WTC11 (cell line): Measurements from ENCODE around the gene LRRC27. TPM values are rescaled to one million over a fixed set of nuclear protein-coding genes. Genes with fewer than 3 reads are reported as not detected.

Source experiments
- ETV6 ChIP-seq: sonication (generic); formaldehyde crosslinking; IDR thresholded peaks from 2 replicates; pipeline ENCODE4 v1.8.1; 2022; ENCODE audit warnings: mild to moderate bottlenecking, missing genetic modification reagents
- FOXJ3 ChIP-seq: sonication (generic); formaldehyde crosslinking; IDR thresholded peaks from 2 replicates; pipeline ENCODE4 v1.9.0; 2021; ENCODE audit warnings: missing genetic modification reagents, mild to moderate bottlenecking, borderline replicate concordance
- GTF2I ChIP-seq: fragments of 250-450 bp; sonication (Bioruptor Pico); conservative IDR thresholded peaks from 2 replicates; pipeline ENCODE4 v1.4.0; 2021; ENCODE audit warnings: mild to moderate bottlenecking
- KAT7 ChIP-seq: sonication (generic); formaldehyde crosslinking; IDR thresholded peaks from 2 replicates; pipeline ENCODE4 v1.8.1; 2023; ENCODE audit warnings: missing genetic modification reagents, mild to moderate bottlenecking, borderline replicate concordance
- MXD4 ChIP-seq: fragments of 250-450 bp; sonication (Bioruptor Pico); IDR thresholded peaks from 2 replicates; pipeline ENCODE4 v1.8.0; 2021; ENCODE audit warnings: mild to moderate bottlenecking, moderate library complexity, borderline replicate concordance
- NFE2L1 ChIP-seq: sonication (generic); formaldehyde crosslinking; IDR thresholded peaks from 2 replicates; pipeline ENCODE4 v1.8.1; 2023; ENCODE audit warnings: missing genetic modification reagents
- OVOL2 ChIP-seq: fragments of 250-450 bp; sonication (Bioruptor Pico); IDR thresholded peaks from 2 replicates; pipeline ENCODE4 v1.9.0; 2021; ENCODE audit warnings: mild to moderate bottlenecking, borderline replicate concordance
- PRRX2 ChIP-seq: fragments of 250-450 bp; sonication (Bioruptor Pico); IDR thresholded peaks from 2 replicates; pipeline ENCODE4 v1.8.0; 2021; ENCODE audit warnings: mild to moderate bottlenecking
- RORB ChIP-seq: fragments of 250-450 bp; sonication (Bioruptor Pico); IDR thresholded peaks from 2 replicates; pipeline ENCODE4 v1.9.0; 2021; ENCODE audit warnings: mild to moderate bottlenecking
- SMAD3 ChIP-seq: sonication (generic); formaldehyde crosslinking; IDR thresholded peaks from 2 replicates; pipeline ENCODE4 v1.8.0; 2022; ENCODE audit warnings: missing genetic modification reagents, mild to moderate bottlenecking, borderline replicate concordance
- TCF7 ChIP-seq: sonication (generic); formaldehyde crosslinking; IDR thresholded peaks from 2 replicates; pipeline ENCODE4 v1.8.0; 2022; ENCODE audit warnings: mild to moderate bottlenecking, low read depth, missing genetic modification reagents, moderate library complexity
- TEAD1 ChIP-seq: sonication (generic); formaldehyde crosslinking; IDR thresholded peaks from 2 replicates; pipeline ENCODE4 v1.8.0; 2022; ENCODE audit warnings: mild to moderate bottlenecking, missing genetic modification reagents
- TEAD4 ChIP-seq: sonication (generic); formaldehyde crosslinking; IDR thresholded peaks from 2 replicates; pipeline ENCODE4 v1.8.0; 2022; ENCODE audit warnings: mild to moderate bottlenecking, missing genetic modification reagents
- ZBTB21 ChIP-seq: sonication (generic); formaldehyde crosslinking; IDR thresholded peaks from 2 replicates; pipeline ENCODE4 v1.8.1; 2023; ENCODE audit warnings: mild to moderate bottlenecking, missing genetic modification reagents, borderline replicate concordance
- ZNF232 ChIP-seq: sonication (generic); formaldehyde crosslinking; IDR thresholded peaks from 2 replicates; pipeline ENCODE4 v1.8.0; 2022; ENCODE audit warnings: mild to moderate bottlenecking, missing genetic modification reagents
- ZNF317 ChIP-seq: sonication (generic); formaldehyde crosslinking; IDR thresholded peaks from 2 replicates; pipeline ENCODE4 v1.8.1; 2023; ENCODE audit warnings: low read depth, mild to moderate bottlenecking, moderate library complexity, missing genetic modification reagents, borderline replicate concordance
- ZNF416 ChIP-seq: fragments of 250-450 bp; sonication (Bioruptor Pico); IDR thresholded peaks from 2 replicates; pipeline ENCODE4 v1.9.0; 2021; ENCODE audit warnings: mild to moderate bottlenecking, inconsistent platforms
- ZNF423 ChIP-seq: fragments of 250-450 bp; sonication (Bioruptor Pico); IDR thresholded peaks from 2 replicates; pipeline ENCODE4 v2.1.2; 2022; ENCODE audit warnings: mild to moderate bottlenecking, moderate library complexity
- ZNF671 ChIP-seq: fragments of 250-450 bp; sonication (Bioruptor Pico); IDR thresholded peaks from 2 replicates; pipeline ENCODE4 v1.8.0; 2021; ENCODE audit warnings: mild to moderate bottlenecking
- total RNA-seq: library from RNA; stranded (reverse); gene quantifications from 3 replicates; pipeline ENCODE4 v1.2.3, GENCODE V29; 2021
- TF ChIP-seq, protein P1 (sequence below): sonication (generic); formaldehyde crosslinking; IDR thresholded peaks from 2 replicates; pipeline ENCODE4 v1.8.1; 2023; ENCODE audit warnings: mild to moderate bottlenecking, missing genetic modification reagents
- TF ChIP-seq, protein P2 (sequence below): sonication (generic); formaldehyde crosslinking; conservative IDR thresholded peaks from 2 replicates; pipeline ENCODE4 v1.8.1; 2022; ENCODE audit warnings: mild to moderate bottlenecking, missing genetic modification reagents
- TF ChIP-seq, protein P3 (sequence below): sonication (generic); formaldehyde crosslinking; IDR thresholded peaks from 2 replicates; pipeline ENCODE4 v1.8.0; 2023; ENCODE audit warnings: mild to moderate bottlenecking, missing genetic modification reagents
- TF ChIP-seq, protein P4 (sequence below): sonication (generic); formaldehyde crosslinking; IDR thresholded peaks from 2 replicates; pipeline ENCODE4 v1.8.1; 2022; ENCODE audit warnings: mild to moderate bottlenecking, missing genetic modification reagents, moderate library complexity, borderline replicate concordance
- TF ChIP-seq, protein P5 (sequence below): fragments of 250-450 bp; sonication (Bioruptor Pico); IDR thresholded peaks from 2 replicates; pipeline ENCODE4 v1.9.0; 2021; ENCODE audit warnings: moderate library complexity, mild to moderate bottlenecking, inconsistent platforms, borderline replicate concordance
- TF ChIP-seq, protein P6 (sequence below): fragments of 250-450 bp; sonication (Bioruptor Pico); conservative IDR thresholded peaks from 2 replicates; pipeline ENCODE4 v1.9.0; 2021; ENCODE audit warnings: mild to moderate bottlenecking
- TF ChIP-seq, protein P7 (sequence below): sonication (generic); formaldehyde crosslinking; IDR thresholded peaks from 2 replicates; pipeline ENCODE4 v1.8.0; 2023; ENCODE audit warnings: missing genetic modification reagents, mild to moderate bottlenecking, borderline replicate concordance

The LRRC27 gene
- total RNA-seq, 1 experiment from 2014 or later: 4.4 TPM

DNA sequence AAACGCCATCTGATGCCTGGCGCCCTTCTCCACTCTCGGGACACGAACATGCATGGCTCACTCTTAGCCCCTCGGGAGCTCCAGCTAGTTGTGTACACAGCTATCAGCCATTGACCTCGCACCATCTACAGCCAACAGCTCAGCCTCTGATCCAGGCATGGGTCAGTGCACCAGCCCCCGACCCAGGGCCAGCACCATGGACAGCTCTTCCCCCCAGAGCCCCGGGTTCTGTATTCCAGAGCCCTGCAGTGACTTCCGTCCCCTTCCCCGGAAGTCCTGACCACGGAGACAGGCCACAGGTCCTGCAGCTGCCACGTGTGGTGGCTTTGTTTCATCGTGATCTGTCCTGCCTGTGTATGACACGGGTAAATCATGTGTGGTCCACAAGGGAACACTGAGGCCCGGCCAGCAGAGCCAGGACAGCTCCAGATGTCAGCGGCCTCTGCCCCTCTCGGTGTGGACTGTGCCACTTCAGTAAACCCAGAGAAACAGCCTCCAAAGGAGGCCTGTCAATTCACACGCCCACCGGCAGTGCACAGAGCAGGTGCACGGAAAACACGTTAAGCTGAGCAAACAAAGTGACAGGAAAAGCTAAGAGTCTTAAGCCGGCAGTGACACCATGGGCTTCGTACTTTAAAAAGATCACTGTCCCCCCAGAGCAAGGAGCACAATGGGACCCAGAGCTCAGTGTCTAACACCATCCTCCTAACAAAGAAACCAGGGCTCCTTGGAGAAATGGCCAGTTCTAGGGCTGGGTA lies 37.3 kb upstream of the LRRC27 start (continued):
- TF ChIP-seq, protein P1, sequence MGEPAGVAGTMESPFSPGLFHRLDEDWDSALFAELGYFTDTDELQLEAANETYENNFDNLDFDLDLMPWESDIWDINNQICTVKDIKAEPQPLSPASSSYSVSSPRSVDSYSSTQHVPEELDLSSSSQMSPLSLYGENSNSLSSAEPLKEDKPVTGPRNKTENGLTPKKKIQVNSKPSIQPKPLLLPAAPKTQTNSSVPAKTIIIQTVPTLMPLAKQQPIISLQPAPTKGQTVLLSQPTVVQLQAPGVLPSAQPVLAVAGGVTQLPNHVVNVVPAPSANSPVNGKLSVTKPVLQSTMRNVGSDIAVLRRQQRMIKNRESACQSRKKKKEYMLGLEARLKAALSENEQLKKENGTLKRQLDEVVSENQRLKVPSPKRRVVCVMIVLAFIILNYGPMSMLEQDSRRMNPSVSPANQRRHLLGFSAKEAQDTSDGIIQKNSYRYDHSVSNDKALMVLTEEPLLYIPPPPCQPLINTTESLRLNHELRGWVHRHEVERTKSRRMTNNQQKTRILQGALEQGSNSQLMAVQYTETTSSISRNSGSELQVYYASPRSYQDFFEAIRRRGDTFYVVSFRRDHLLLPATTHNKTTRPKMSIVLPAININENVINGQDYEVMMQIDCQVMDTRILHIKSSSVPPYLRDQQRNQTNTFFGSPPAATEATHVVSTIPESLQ (CRISPR knock-in tag): no peak
- TF ChIP-seq GTF2I (CRISPR knock-in tag) (no peak), MXD4 (CRISPR knock-in tag) (no peak), TCF7 (CRISPR knock-in tag) (peak; percentile 87), ZNF317 (CRISPR knock-in tag) (no peak), TEAD4 (peak; percentile 81; the same call in 1 of the 2 replicates), NFE2L1 (CRISPR knock-in tag) (peak; percentile 69), TEAD1 (CRISPR knock-in tag) (peak; percentile 33; the same call in 1 of the 2 replicates), RORB (CRISPR knock-in tag) (no peak), ZNF423 (CRISPR knock-in tag) (no peak), ZNF232 (0 out of 2 replicates have a peak, but pooled peaks have one; percentile 50), PRRX2 (CRISPR knock-in tag) (no peak), ZBTB21 (CRISPR knock-in tag) (no peak; the same call in 1 of the 2 replicates), ETV6 (CRISPR knock-in tag) (0 out of 2 replicates have a peak, but pooled peaks have one; percentile 49), SMAD3 (CRISPR knock-in tag) (peak; percentile 78; the same call in 1 of the 2 replicates), ZNF671 (CRISPR knock-in tag) (no peak), FOXJ3 (CRISPR knock-in tag) (0 out of 2 replicates have a peak, but pooled peaks have one; percentile 47), ZNF416 (CRISPR knock-in tag) (no peak), KAT7 (CRISPR knock-in tag) (no peak), OVOL2 (CRISPR knock-in tag) (no peak)
- TF ChIP-seq, protein P2, sequence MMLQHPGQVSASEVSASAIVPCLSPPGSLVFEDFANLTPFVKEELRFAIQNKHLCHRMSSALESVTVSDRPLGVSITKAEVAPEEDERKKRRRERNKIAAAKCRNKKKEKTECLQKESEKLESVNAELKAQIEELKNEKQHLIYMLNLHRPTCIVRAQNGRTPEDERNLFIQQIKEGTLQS (CRISPR knock-in tag): no peak
- TF ChIP-seq, protein P3, sequence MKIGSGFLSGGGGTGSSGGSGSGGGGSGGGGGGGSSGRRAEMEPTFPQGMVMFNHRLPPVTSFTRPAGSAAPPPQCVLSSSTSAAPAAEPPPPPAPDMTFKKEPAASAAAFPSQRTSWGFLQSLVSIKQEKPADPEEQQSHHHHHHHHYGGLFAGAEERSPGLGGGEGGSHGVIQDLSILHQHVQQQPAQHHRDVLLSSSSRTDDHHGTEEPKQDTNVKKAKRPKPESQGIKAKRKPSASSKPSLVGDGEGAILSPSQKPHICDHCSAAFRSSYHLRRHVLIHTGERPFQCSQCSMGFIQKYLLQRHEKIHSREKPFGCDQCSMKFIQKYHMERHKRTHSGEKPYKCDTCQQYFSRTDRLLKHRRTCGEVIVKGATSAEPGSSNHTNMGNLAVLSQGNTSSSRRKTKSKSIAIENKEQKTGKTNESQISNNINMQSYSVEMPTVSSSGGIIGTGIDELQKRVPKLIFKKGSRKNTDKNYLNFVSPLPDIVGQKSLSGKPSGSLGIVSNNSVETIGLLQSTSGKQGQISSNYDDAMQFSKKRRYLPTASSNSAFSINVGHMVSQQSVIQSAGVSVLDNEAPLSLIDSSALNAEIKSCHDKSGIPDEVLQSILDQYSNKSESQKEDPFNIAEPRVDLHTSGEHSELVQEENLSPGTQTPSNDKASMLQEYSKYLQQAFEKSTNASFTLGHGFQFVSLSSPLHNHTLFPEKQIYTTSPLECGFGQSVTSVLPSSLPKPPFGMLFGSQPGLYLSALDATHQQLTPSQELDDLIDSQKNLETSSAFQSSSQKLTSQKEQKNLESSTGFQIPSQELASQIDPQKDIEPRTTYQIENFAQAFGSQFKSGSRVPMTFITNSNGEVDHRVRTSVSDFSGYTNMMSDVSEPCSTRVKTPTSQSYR: peak; percentile 83
- TF ChIP-seq, protein P4, sequence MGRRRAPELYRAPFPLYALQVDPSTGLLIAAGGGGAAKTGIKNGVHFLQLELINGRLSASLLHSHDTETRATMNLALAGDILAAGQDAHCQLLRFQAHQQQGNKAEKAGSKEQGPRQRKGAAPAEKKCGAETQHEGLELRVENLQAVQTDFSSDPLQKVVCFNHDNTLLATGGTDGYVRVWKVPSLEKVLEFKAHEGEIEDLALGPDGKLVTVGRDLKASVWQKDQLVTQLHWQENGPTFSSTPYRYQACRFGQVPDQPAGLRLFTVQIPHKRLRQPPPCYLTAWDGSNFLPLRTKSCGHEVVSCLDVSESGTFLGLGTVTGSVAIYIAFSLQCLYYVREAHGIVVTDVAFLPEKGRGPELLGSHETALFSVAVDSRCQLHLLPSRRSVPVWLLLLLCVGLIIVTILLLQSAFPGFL (CRISPR knock-in tag): peak; percentile 77; the same call in 1 of the 2 replicates
- TF ChIP-seq, protein P5, sequence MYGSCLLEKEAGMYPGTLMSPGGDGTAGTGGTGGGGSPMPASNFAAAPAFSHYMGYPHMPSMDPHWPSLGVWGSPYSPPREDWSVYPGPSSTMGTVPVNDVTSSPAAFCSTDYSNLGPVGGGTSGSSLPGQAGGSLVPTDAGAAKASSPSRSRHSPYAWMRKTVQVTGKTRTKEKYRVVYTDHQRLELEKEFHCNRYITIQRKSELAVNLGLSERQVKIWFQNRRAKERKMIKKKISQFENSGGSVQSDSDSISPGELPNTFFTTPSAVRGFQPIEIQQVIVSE (CRISPR knock-in tag): no peak
- TF ChIP-seq, protein P6, sequence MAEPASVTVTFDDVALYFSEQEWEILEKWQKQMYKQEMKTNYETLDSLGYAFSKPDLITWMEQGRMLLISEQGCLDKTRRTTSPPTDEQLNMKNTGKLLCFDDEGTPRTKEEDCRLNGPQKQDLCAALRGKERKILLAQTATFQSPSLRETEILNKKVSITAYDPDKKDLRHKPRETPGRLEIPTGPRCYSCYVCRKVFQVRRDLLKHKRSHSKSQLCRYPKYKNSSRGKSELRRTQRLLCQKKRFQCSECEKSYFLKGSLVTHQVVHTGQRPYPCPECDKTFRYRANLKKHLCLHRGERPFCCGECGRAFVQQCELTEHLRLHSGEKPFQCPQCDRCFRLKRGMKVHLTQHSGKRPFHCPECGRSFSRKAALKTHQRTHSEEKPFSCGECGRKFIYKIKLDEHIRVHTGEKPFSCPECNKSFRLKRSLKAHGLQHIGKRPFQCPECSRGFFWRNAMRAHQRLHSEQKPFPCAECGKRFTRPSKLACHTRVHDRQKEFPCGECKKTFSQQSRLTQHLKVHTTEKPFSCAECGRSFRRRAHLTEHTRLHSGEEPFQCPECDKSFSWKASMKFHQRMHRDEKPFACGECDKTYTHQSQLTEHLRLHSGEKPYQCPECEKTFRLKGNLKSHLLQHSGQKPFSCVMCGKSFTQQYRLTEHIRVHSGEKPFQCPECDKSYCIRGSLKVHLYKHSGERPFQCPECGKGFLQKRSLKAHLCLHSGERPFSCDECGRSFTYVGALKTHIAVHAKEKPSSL (CRISPR knock-in tag): no peak
- TF ChIP-seq, protein P7, sequence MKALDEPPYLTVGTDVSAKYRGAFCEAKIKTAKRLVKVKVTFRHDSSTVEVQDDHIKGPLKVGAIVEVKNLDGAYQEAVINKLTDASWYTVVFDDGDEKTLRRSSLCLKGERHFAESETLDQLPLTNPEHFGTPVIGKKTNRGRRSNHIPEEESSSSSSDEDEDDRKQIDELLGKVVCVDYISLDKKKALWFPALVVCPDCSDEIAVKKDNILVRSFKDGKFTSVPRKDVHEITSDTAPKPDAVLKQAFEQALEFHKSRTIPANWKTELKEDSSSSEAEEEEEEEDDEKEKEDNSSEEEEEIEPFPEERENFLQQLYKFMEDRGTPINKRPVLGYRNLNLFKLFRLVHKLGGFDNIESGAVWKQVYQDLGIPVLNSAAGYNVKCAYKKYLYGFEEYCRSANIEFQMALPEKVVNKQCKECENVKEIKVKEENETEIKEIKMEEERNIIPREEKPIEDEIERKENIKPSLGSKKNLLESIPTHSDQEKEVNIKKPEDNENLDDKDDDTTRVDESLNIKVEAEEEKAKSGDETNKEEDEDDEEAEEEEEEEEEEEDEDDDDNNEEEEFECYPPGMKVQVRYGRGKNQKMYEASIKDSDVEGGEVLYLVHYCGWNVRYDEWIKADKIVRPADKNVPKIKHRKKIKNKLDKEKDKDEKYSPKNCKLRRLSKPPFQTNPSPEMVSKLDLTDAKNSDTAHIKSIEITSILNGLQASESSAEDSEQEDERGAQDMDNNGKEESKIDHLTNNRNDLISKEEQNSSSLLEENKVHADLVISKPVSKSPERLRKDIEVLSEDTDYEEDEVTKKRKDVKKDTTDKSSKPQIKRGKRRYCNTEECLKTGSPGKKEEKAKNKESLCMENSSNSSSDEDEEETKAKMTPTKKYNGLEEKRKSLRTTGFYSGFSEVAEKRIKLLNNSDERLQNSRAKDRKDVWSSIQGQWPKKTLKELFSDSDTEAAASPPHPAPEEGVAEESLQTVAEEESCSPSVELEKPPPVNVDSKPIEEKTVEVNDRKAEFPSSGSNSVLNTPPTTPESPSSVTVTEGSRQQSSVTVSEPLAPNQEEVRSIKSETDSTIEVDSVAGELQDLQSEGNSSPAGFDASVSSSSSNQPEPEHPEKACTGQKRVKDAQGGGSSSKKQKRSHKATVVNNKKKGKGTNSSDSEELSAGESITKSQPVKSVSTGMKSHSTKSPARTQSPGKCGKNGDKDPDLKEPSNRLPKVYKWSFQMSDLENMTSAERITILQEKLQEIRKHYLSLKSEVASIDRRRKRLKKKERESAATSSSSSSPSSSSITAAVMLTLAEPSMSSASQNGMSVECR (CRISPR knock-in tag): peak; percentile 74; the same call in 1 of the 2 replicates
